Measurements from ENCODE around the gene YIPF5.

YIPF5 gene
- 25.2 to 83.6 (median 42.7) reads per million in 4 donors for total RNA-seq

DNA sequence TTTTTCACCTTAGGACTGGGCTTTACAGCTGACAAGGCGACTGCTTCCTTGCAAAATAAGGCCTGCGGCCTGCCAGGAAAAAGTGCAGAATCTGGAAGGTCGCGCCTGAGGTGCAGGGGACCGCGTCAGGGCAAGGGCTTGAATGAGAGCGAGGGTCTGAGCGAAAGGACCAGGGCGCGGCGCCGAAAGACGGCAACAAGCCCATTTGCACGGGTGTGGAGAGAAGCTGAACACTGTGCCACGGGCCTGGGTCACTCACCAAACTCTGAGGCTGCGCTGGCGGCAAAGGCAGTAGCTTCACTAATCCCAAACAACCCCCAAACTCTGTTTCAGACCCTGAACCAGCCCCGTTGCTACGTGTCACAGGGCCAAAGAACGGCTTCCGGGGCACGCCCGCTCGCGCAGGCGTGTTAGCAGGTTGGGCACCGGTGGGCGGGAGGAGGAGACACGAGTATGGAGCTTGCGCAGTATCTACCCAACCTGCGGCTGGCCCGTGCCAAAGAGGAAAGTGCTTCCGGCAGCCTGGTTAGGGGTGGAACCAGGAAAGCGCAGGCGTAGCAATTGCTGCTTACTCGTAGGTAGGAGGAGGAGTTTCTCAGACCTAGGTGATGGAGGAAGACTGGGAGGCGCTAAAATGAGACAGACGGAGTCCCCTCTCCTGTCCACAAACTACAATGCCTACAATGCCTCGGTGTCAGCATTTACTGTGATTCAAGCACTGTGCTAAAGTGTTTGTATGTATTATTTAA is at the start of gene YIPF5, which contains the start of gene KCTD16:
Gene YIPF5 (minus strand): TSS at position 384 of the 749 bp plus-strand sequence. CDS start 704 bp downstream, outside the sequence.
Gene KCTD16 (plus strand): TSS at position 598 of the 749 bp plus-strand sequence.
- peak; percentile 95 to 98 (median 96) for DNase-seq

DNA sequence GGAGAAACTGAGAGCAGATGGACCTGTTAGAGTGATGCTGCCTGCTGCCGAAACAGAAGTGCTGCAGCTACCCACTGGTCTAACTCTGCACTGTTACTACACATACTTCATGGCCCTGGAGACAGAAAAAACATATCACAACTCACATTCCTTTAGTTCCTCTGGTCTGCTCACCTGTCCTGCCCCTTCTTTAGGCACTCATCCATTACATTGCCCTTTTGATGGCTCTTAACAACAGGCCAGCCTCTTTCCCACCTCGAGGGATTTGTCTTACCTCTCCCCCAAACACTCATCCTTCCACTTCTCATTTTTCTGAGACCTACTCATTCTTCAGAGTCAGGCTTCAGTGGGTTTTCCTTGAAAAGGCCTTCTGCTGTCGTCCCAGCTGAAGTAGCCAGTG is 49.4 kb upstream of the YIPF5 start:
- no peak for DNase-seq

DNA sequence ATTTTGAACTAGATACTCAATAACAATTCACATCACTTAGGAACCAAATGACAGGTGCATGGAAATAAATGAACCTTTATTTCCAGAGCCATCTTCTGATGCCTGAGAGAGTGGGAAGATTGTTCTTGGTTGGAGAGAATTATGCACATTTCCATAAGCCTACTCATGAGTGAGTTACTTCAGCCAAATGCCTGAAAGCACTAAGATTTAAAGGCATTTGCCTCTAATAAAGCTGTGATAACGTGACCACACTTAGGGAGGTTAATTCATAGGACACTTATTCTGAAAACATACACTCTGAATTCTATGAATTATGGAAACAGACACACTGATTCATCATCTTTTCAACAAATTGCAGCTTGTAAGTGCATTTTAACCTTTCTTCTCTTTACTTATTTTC is 40.2 kb upstream of the YIPF5 start:
- no peak for DNase-seq

DNA sequence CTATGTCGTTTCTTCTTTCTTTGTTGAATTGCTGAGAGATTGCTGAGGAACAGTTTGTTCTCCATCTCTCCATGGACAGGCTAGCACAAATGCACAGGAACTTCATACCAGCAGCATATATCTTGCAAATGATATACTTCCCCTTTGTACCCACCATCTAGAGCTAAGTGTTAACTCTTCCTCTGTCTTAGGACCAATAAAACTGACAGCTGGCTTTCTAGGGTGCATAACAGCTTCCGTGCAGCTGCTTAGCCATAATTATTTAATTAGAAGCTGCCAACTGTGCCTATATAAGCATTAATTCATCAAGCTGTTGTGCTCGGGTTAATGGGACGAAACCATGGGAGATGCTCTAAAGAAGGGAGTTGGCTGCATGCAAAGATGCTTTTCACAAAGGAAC is 38.9 kb upstream of the YIPF5 start:
- DNase-seq, result no peak

DNA sequence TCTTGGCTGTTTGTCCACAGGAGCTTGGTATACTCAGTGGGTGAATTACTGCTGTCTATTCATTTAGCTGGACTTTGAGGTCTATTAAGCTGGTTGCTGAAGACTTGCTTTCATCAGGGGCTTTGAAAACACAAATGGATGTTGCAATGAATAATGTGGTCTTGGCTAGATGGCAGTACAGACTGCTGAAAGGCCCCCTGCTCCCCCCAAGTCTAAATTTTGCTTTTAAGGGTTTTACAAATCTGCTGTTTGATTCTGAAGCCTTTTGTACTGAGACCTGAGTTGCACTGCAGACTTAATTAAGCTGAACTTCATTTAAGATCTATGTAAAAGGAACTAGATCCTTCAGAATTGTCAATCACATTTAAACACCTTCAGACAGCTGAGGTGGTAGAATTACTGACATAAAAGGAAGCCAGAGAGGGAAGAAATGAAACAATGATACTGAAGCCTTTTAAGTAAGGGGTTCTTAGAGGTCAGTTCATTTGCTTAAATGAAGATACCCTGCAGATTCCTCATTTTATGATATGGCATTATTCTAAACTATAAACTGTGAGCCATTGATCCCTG is 37.5 kb upstream of the YIPF5 start:
- no peak for DNase-seq

DNA sequence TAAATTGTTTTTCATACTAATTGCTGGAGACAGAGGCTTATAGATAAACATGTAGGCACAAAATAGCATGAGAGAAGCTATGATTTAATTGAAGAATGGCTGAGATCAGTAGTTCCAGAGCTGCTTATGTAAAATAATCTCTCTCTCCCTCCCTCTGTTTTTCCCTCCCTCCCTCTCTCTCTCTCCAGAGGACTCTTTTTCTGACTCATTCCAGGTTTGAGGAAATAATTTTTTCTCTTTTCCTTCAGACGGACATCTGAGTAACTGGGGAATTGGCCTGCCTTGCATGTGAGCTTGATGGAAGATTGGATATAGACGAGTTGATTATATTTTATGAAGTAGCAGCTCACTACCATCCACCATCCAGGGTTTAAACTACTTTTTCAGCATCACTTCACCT is 35.7 kb upstream of the YIPF5 start:
- no peak for DNase-seq

DNA sequence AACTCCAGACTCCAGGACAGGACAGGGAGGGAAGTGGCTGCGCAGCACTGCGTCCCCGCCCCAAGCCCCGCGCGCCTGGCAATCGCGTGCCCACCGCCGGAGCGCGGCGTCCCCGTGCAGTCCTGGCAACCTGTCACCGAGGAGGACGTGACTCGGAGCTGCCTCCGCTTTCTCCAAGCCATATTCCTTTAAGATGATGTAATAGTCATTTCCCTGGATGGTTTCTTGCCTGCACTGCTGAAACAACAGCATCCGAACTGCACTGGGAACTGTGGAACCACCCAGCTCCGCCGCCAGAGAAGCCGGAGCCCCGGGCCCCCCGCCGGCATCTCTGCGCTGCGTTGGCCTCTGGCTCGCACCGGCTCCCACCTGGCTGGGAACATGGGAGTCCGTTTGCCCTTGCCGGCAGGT is 34.7 kb upstream of the YIPF5 start:
- DNase-seq, result no peak

DNA sequence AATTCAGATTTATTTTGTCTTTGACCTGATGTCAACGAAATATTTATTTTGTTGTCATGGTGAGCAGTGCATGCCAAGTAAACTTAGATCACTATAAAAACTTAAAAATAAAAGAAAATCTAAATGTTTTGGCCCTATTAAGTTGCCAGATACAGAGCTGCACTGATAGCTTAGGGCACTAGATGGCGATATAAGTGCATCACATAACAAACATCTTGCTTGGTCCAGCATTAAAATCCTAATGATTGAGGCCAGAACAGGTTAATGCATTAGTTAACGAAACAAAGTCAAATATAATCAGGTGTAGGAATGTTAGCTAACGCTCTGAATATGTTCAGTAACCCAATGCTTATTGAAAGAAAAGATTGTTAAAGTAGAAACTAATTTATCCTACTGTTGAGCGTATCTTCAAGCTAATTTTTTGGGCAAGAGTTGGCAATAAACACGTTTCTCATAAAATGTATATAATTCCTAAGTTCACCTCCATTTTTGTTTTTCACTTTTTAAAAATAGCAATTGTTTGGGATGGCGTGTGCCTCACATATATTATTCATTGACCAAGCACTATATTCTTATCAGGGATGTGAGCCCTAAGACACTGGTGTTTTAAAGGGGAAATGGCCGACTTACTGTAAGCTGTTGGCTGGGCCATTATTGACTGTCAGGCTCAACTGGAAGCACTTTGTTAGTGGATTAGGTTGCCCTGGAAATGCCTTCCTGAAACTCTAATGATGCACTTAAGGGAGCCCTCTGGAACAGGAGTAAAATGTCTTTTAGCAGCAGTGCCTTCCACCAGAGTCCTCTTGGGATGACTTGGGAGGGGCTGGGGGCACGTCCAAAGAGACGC is 33.5 kb upstream of the YIPF5 start:
- peak in 4 of 5 donors; percentile 4 to 46 (median 26) for DNase-seq

DNA sequence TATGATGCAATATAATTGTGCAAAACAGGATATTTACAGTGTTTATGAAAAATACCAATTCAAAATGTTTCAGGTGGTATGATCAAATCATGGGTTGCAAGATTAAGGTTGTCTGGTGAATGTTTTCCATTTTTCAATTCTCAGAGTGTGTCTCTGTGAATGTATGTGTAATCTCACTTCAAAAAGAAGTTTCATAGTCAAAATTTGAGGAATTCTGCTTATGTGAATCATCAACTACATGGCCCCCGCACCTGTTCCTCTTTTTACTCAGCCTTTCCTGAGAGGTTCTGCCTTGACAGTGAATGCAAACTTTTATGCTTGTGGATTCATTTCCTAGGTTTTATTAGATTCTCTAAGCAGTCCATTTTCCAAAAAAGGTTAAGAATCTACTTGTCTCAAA is 32.3 kb upstream of the YIPF5 start:
- DNase-seq, result no peak

DNA sequence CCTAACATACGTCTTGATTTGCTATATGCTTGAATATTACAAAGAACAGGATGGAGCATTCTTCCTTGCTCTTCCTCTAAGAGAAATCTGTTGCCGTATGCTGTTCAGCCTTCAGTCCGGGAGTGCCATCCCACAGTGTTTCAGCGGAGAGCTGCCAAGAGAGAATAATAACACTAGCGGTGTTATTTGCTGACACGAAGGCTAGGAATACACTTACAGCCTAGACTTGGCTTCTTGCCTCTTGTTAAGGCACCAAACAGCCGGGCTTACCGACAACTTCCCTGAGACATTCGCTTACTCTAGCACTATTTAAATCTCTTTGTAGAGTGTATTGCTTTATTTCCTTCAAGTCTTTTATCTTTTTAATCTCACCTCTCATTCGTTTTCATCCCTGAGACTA is 31.6 kb upstream of the YIPF5 start:
- no peak for DNase-seq

DNA sequence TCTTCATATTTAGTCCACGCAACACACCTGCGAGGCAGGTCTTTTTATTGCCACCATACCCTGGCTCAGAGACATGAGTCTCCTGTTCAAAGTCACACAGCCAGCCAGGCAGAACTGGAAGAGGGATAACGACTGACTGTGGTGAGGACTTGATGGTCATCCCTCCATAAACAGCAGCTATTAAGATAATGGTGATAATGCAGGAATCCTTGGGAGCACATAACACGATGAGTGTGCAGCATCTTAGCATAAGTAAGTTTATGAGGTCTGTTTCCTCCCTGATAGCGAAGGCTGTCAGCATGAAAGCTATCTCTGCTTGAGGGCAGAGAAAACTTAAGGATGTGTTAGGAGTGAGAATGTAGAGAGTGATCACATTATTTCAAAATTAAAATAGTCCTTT is 31.1 kb upstream of the YIPF5 start:
- no peak for DNase-seq

DNA sequence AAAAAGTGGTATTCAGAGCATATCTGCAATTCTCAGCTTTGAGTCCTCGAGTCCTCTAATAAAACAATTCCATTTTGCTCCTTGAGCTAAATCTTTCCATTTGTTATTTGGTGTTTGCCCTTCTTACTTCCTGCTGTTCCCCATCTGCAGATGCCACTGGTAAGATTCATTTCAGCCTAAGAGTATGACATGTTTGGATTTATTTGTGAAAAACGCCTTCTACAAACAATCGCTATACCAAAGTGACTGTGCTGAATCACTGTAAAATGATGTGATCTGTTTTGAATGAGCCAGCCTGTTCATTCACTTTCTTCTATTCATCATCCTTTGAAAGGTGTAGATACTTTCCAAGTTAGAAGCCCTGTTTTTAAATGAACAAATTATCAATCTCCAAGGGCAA is 27.9 kb upstream of the YIPF5 start:
- no peak for DNase-seq

DNA sequence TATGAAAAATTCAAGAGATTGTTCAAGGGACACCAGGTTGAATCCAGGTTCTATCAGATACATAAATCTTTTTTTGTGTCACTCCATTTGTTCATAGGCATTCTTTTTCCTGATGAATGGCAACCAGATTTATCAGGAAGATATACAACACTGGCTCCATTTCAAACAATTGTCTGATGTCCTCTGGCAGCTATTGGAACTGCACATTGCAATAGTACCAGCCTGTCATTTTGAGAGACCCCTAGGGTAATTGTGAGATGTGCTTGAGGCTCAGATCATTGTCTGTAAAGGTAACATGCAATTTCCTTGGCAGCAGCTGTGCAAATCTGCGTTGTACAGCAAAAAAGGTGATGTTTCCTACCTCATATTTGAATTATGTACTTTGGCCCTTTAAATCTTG is 26.2 kb upstream of the YIPF5 start:
- DNase-seq, result no peak

DNA sequence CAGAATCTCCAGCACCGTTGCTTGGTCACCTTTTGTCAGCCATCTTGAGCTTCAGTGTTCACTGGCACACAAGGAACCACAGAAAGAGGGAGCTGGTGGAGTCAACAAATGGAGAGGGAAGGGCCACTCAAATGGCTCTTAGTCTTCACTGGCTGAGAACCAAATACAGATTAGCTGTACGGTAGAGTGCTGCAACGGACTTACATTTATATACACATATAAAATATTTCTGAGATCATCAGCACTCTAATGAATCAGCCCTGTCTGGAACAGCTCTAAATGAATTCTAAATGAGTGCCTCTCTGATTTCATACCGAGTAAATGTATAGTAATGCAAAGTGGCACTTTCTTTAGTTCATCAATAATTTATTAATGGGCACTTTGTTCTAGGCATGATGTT is 25.0 kb upstream of the YIPF5 start:
- no peak for DNase-seq

DNA sequence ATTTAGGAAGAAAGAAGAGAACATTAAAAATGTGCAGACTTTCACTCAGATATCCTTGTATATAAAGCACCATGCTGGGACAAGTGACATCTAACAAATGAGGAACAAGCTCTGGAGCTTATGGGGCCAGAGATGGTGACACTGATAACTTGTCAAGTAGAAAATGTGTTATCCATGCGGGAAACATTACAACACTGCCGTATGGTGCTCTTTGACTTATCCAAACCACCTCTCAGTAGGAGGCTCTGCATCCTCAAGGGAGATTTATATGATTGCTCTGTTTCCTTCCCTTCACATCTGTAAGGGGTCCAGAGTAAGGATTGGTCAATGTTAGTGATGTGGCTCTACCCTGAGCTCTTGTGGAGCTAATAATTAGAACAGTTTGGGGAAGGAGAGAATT is 23.7 kb upstream of the YIPF5 start:
- no peak for DNase-seq

DNA sequence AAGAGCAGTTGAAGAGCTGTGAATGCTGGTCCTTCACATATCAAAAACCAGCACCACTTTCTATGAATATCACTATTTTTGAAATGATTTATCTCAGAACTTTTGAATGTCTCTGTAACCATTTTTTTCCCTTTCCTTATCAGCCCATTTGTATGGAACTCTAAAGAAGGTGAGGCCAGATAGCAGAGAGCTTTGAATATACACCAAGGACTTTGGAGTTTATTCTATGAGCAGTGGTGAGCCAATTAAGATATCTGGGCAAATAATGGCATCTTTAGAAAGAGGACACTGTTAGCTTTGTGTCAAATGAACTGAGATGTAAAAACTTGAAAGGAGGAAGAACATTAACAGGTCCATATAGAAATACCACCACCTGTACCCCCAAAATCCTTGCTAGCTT is 22.2 kb upstream of the YIPF5 start:
- DNase-seq, result no peak

DNA sequence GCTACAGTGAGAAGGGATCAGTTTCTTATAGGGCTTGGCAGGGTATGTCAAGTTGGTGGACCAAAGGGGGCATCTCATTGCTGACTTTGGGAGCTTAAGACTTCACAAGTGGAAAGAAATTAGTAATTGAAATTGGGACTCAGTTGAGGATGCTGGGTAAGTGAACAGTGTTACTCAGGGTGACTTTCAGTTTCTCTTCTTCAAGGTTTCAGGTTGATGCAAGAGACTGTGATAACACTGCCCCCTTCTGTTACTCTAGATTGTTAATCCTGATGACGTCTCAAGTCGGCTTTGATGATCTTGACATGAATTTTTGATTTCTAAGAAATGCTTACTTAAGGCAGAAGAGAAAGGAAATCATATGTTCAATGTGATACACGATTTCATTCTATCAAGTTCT is 21.5 kb upstream of the YIPF5 start:
- DNase-seq, result peak in 4 of 5 donors; percentile 7 to 91 (median 37)

DNA sequence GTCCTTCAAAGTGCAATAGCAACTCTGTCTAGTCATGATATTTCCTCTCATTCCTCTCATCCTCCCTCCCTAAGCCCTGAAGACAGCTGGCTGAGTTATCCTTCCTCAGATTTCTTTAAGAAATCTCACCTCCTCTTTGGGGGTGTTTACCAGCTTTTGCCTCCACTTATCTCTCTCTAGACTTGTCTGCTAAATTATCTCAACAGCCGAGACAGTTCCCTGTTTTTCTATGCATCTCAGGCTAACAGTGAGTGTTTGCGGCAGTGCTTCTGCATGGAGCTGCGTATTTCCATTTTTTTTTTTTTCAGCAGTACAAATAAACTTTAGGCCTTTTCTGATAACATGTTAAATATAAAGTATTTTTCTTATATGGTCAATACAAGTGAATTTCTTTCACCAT is 21.1 kb upstream of the YIPF5 start:
- DNase-seq, result no peak

DNA sequence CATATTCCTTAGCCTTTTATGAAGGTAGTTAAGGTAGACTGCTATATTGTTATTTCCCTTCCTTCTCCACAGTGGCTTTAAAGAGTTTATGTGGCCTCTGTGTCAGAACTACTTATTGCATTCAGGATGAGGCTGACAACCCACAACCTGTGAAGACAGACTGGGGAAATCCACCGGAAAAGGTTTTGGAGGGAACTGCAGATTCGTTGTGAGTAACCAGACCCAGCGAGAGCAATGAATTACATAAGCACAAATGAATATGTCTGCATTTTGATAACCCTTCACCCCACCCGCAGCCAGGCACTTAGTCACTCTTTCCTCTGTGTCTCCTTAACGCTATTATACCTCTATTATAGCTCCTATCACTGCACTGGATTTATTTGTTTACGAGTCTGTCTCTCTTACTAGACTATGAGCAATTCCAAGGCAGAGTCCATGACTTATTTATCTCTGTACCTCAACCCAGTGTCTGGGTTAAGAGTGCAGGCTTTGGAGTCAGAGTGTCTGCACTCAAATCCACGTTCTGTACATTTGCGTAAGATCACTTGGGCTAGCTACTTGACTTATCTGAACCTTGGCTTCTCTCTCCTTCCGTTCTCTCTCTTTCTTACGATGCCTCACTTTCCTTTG is 19.5 kb upstream of the YIPF5 start:
- DNase-seq, result peak; percentile 61 to 93 (median 75)

DNA sequence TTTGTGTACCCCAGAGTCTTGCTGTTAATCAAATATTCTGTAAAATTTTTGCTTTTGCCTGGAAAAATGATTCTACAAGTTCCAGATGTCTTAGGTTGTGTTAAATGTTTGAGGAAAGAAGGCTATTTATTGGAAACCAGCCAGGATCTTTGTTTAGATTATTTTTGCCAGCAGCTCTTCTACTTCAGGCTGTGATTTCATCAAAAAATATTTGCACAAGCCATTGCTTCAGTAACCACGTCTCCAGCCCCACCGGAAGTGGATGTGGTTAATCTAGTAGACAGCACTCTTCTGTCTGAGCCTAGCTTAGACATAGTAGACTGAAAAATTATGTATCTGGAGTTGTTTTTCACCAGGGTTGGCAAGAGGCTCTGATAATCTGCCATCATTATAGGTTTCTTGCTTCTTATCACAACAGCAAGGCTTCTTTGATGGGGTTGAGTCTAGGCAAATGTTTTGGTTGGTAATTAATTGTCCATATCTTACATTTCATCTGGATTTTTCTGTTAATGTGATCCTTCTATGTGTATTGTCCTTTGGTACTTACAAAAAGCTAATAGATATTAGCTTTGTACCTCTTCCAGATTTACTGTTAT is 17.3 kb upstream of the YIPF5 start:
- DNase-seq, result peak; percentile 65 to 88 (median 78)

DNA sequence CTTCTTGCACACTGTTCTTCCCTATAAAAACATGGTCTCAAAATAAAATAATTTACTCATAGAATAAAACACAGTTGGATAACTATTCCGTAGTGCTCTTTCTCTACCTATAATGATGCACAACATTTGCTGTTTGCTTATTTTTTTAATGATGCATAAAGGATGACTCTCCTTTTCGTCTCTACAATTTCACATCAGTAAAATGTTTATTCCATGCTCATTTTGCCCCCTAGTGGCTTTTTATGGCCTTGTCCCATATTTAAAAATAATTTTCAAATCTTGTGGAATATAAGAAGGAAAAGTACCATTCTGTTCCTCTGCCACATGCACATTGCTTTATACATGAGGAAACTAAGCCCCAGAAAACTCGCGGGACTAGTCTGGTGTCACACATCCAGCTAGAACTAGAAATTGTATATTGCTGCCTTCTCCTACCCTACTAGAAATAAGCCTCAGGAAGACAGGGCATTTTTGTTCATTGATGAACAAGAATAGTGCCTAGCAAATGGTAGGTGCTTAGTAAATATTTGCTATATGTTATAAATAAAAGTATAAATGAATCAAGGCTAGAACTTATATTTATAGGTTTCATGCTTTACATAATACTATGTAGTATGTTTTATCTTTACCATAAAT is 12.9 kb upstream of the YIPF5 start:
- DNase-seq, result peak in 1 of 5 donors; percentile 24

DNA sequence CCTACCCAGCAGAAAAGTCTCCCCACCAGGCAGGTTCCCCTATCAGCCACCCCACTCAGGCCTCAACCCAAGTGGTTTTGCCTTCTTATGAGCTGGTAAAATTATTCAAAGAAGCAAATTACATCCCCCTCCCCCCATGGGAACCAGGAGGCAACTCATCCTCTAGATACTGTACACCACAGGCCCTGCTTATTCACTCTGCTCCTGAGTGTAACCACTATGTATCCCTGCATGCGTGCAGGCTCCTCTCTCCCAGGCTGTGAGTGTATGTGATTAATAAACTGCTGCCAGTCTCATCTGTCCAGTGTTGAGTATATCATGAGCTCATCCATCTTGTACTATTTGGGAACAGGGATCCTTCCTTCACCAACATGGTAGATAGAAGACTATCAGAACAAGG is 8.8 kb upstream of the YIPF5 start:
- no peak for DNase-seq
